Gastrocnemius medialis (tissue), 4 donors: ENCODE measurements around the gene AMFR. TPM values are rescaled to one million over a fixed set of nuclear protein-coding genes. Genes with fewer than 3 reads are reported as not detected.
"Not testable (repeated sequence)": the region's sequence is repeated elsewhere in the genome, so short reads cannot be mapped to it uniquely, and the experiment has no call there.

Experiments
- ATAC-seq, 2 donors: fragments of 150-250 bp; one replicate each; pipeline ENCODE4 v1.9.1; 2016
- DNase-seq, 2 donors: peaks; one replicate each; pipeline ENCODE4 v3.0.0-alpha.2; 2019
- H3K27ac ChIP-seq, 4 donors: fragments of 200-600 bp; sonication (generic); 1 replicate in 1 of 4; 2 replicates in 3 of 4; pipeline ENCODE4 v1.5.1; 2016 to 2018; ENCODE audit warnings: mild to moderate bottlenecking in 2 of 4, moderate library complexity in 1 of 4
- H3K27me3 ChIP-seq, 3 donors: fragments of 200-600 bp; sonication (generic) in 2 of 3; 1 replicate in 1 of 3; 2 replicates in 2 of 3; pipeline versions ENCODE4 v1.5.1 to v1.6.0; 2016 to 2019; ENCODE audit warnings: mild to moderate bottlenecking in 1 of 3, moderate library complexity in 1 of 3
- H3K36me3 ChIP-seq, 2 donors: fragments of 200-600 bp; sonication (generic) in 1 of 2; one replicate each; pipeline ENCODE4 v1.5.1; 2017 to 2018
- H3K4me1 ChIP-seq, 2 donors: fragments of 200-600 bp; sonication (generic) in 1 of 2; one replicate each; pipeline ENCODE4 v1.5.1; 2016 to 2017; ENCODE audit warnings: mild to moderate bottlenecking in 2 of 2
- H3K4me3 ChIP-seq, 4 donors: fragments of 200-600 bp; sonication (generic) in 3 of 4; 1 replicate in 1 of 4; 2 replicates in 3 of 4; pipeline ENCODE4 v1.5.1; 2016 to 2019; ENCODE audit warnings: mild to moderate bottlenecking in 2 of 4
- H3K9me3 ChIP-seq, 3 donors: fragments of 200-600 bp; sonication (generic) in 2 of 3; 1 replicate in 1 of 3; 2 replicates in 2 of 3; pipeline ENCODE4 v1.5.1; 2016 to 2019
- POLR2A ChIP-seq, 2 donors: fragments of 450-650 bp; IDR thresholded peaks; one replicate each; pipeline ENCODE4 v1.6.1; 2017; ENCODE audit warnings: antibody characterized with exemption in 2 of 2, mild to moderate bottlenecking in 2 of 2, moderate library complexity in 2 of 2
- in situ Hi-C, 4 donors: fragments of 200-750 bp; cut with MboI; loops; one replicate each; pipeline versions ENCODE4 v1.15.0 to v1.8.0; 2017; ENCODE audit warnings: low sequenced_read_pairs in 4 of 4
- intact Hi-C: fragments of 100-400 bp; cut with DNase I; formaldehyde crosslinking; loops from one replicate; pipeline ENCODE4 v1.15.1; 2023; ENCODE audit warnings: low total_unique reads
- total RNA-seq, 4 donors: library from RNA; depleted of rRNA; stranded (reverse); fragments of >200 nt; gene quantifications; one replicate each; pipeline versions ENCODE4 v1.1.0 to v1.2.3, GENCODE V29; 2016
- TF ChIP-seq, protein P1 (sequence below), 5 experiments: fragments of 450-650 bp in 3 of 5; fragments of 200-600 bp in 2 of 5; sonication (generic) in 2 of 5; IDR thresholded peaks in 4 of 5; conservative IDR thresholded peaks in 1 of 5; 1 replicate in 4 of 5; 2 replicates in 1 of 5; pipeline ENCODE4 v1.5.1; 2016 to 2019; ENCODE audit warnings: antibody characterized with exemption in 5 of 5, mild to moderate bottlenecking in 3 of 5, moderate library complexity in 3 of 5

The AMFR gene
- total RNA-seq, 4 donors from 2014 or later, result 349 to 951 (median 571) TPM

DNA sequence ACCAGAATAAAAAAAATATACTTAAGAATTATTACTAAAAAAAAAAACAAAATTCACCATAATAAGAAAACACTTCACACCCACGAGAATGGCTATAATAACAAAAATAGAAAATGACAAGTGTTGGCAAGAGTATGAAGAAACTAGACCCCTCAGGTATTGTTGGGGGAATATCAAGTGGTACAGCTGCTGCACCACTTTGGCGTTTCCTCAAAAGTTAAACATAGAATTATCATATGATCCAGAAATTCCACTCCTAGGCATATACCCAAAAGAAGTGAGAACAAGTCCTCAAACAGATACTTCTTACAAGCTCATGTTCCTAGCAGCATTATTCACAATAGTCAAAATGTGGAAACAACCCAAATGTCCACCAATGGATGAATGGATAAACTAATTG is 26.3 kb downstream of the AMFR start:
- intact Hi-C loops, result no loop called here

DNA sequence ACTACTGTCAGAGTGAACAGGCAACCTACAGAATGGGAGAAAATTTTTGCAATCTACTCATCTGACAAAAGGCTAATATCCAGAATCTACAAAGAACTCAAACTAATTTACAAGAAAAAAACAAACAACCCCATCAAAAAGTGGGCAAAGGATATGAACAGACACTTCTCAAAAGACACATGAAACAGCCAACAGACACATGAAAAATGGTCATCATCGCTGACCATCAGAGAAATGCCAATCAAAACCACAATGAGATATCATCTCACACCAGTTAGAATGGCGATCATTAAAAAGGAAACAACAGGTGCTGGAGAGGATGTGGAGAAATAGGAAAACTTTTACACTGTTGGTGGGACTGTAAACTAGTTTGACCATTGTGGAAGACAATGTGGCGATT is 28.6 kb downstream of the AMFR start:
- Histone ChIP-seq H3K27ac (peak overlapping the region in 3 of 4 donors; percentile 49 to 69 (median 55)), H3K36me3 (peaks cover 0 to 16% of the 10 kb centered on the region in 2 donors)
- intact Hi-C loops, result not testable (repeated sequence)

More for the DNA sequence above, 26.3 kb downstream of the AMFR start:
- no peaks in the 10 kb centered on the region for H3K9me3 ChIP-seq
- ATAC-seq (peak; percentile 89 to 90), DNase-seq (peak in 1 of 2 donors; percentile 45)
- peaks cover 6 to 36% of the 10 kb centered on the region in 2 donors for H3K36me3 ChIP-seq
- peaks cover 26 to 28% of the 10 kb centered on the region in 2 donors for H3K4me1 ChIP-seq
- peak overlapping the region; percentile 80 to 90 (median 90) for H3K27ac ChIP-seq
- no peak for TF ChIP-seq POLR2A (IDR thresholded peaks at IDR 0.05)
- TF ChIP-seq, protein P1, sequence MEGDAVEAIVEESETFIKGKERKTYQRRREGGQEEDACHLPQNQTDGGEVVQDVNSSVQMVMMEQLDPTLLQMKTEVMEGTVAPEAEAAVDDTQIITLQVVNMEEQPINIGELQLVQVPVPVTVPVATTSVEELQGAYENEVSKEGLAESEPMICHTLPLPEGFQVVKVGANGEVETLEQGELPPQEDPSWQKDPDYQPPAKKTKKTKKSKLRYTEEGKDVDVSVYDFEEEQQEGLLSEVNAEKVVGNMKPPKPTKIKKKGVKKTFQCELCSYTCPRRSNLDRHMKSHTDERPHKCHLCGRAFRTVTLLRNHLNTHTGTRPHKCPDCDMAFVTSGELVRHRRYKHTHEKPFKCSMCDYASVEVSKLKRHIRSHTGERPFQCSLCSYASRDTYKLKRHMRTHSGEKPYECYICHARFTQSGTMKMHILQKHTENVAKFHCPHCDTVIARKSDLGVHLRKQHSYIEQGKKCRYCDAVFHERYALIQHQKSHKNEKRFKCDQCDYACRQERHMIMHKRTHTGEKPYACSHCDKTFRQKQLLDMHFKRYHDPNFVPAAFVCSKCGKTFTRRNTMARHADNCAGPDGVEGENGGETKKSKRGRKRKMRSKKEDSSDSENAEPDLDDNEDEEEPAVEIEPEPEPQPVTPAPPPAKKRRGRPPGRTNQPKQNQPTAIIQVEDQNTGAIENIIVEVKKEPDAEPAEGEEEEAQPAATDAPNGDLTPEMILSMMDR (IDR thresholded peaks at IDR 0.05 in 4 of 5, conservative IDR thresholded peaks at IDR 0.05 in 1 of 5), result no peak
- in situ Hi-C loops, result no loop called here
- no peak overlapping the region for H3K4me3 ChIP-seq
- H3K27me3 ChIP-seq, result no peaks in the 10 kb centered on the region

DNA sequence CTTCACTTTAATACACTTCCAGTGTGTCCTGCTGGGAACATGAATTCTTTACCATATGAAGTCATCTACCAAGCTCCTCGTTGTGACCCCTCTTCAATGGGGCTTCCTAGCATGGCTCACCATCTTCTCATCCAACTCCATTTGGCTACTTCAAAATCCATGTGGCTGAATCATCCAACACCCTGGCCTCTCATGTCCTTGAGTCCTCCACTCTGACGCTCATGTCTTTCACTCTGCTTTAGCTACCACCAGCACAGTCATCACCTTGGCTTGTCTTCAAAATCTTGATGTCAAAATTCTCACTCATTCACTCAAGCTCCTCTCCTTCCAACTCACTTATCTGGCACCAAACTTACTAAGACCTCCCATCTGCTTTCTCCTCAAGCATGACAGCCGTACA is 35.8 kb downstream of the AMFR start:
- peak in 1 of 2 donors; percentile 78 for ATAC-seq
- H3K36me3 ChIP-seq, result peaks cover 6 to 58% of the 10 kb centered on the region in 2 donors
- in situ Hi-C loops, result no loop called here

More for the DNA sequence above, 28.6 kb downstream of the AMFR start:
- H3K4me3 ChIP-seq, ATAC-seq, H3K27me3 ChIP-seq, in situ Hi-C loops, H3K9me3 ChIP-seq, DNase-seq: not testable (repeated sequence)
- peaks cover 23 to 26% of the 10 kb centered on the region in 2 donors for H3K4me1 ChIP-seq

DNA sequence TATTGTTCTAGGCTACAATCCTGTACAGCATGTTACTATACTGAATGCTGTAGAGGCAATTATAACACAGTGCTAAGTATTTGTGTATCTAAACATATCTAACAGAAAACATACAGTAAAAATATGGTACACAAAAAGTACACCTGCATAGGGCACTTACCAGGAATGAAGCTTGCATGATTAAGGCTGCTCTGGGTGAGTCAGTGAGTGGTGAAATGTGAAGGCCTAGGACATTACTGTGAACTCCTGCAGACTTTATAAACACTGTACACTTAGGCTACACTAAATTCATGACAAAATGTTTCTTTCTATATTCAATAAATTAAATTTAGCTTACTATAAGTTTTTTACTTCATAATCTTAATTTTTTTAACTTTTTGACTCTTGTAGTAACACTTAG is 37.1 kb downstream of the AMFR start:
- no peaks in the 10 kb centered on the region for H3K9me3 ChIP-seq
- intact Hi-C loops, result no loop called here
- TF ChIP-seq, protein P1 (IDR thresholded peaks at IDR 0.05 in 4 of 5, conservative IDR thresholded peaks at IDR 0.05 in 1 of 5), result no peak
- TF ChIP-seq POLR2A (IDR thresholded peaks at IDR 0.05), result no peak
- no peak for ATAC-seq
- peaks cover 0 to 8% of the 10 kb centered on the region in 2 donors for H3K4me1 ChIP-seq
- no peak for DNase-seq
- H3K27me3 ChIP-seq, result no peaks in the 10 kb centered on the region
- no peak overlapping the region for H3K4me3 ChIP-seq
- peaks cover 6 to 70% of the 10 kb centered on the region in 2 donors for H3K36me3 ChIP-seq
- H3K27ac ChIP-seq, result no peak overlapping the region
- in situ Hi-C loops, result no loop called here

More for the DNA sequence above, 35.8 kb downstream of the AMFR start:
- no peaks in the 10 kb centered on the region for H3K9me3 ChIP-seq
- TF ChIP-seq, protein P1 (IDR thresholded peaks at IDR 0.05 in 4 of 5, conservative IDR thresholded peaks at IDR 0.05 in 1 of 5), result no peak
- no peak for DNase-seq
- no peaks in the 10 kb centered on the region for H3K27me3 ChIP-seq
- H3K27ac ChIP-seq, result peak overlapping the region in 1 of 4 donors; percentile 16
- H3K4me1 ChIP-seq, result peaks cover 0 to 8% of the 10 kb centered on the region in 2 donors
- intact Hi-C loops, result no loop called here
- no peak overlapping the region for H3K4me3 ChIP-seq

DNA sequence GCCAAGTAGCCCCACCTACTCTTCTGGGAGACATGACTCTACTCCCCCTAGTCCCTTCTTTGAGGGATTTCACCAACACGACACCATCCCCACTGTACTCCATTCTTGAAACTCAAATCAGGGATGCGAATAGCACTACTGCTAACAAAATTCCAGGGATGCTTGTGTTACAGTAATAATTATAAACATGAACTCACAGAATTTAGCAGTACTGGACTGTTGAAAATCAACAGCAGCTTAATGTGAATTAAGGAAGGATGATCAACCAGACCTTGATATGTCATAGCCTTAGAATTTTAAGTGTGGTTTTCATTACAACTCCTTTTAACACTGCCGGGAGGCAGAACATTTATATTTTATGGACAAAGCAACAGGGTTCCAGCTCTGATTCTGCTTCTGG is 37.9 kb downstream of the AMFR start:
- no peaks in the 10 kb centered on the region for H3K27me3 ChIP-seq
- in situ Hi-C loops, result no loop called here
- no peaks in the 10 kb centered on the region for H3K9me3 ChIP-seq
- no peak for DNase-seq
- no peak for TF ChIP-seq POLR2A (IDR thresholded peaks at IDR 0.05)
- TF ChIP-seq, protein P1 (IDR thresholded peaks at IDR 0.05 in 4 of 5, conservative IDR thresholded peaks at IDR 0.05 in 1 of 5), result no peak
- H3K4me1 ChIP-seq, result peaks cover 0 to 8% of the 10 kb centered on the region in 2 donors
- no peak overlapping the region for H3K4me3 ChIP-seq
- intact Hi-C loops, result no loop called here
- H3K36me3 ChIP-seq, result peaks cover 6 to 79% of the 10 kb centered on the region in 2 donors
- H3K27ac ChIP-seq, result no peak overlapping the region
- no peak for ATAC-seq
